DMS114 treated with DMSO at 0.1 percent for 48 hours (cell line): Measurements from ENCODE around the gene FOXP3.

Source experiments
- DNase-seq: peaks from one replicate; lab custom pipeline; 2025; ENCODE audit not compliant: unreplicated experiment; lab: John Stamatoyannopoulos, UW

FOXP3 gene

GRCh38 chrX:49276207-49276606 is 11.7 kb upstream of the FOXP3 start:
- no peak for DNase-seq

DNA sequence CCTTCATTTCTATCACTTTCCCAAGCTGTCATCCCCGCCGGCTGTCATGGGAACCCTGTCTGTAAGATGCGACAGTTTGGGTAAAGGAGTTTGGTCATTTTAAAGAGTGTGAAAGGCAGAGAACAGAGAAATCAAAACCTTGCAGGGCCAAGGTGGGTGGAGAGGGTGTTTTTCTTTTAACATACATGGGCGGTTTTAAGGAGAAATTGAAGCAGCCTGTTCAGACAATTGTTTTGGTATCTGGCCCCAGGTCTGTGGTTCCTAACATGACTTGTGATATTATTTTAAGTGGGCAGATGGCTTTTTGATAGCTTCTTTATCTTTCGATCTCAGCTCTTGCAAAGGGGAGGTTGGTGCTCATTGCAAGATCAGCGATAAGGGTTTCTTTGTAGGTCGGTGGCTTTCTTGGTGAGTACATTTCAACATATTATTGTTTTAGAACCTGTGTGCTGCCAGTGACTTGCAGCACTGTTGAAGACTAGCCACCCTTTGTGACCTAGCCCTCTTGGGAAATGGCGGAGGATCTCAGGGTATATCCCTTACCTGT is 8.7 kb upstream of the FOXP3 start:
- DNase-seq: no peak

- no peak for DNase-seq
Measured at GRCh38 chrX:49272421-49272820, 7.9 kb upstream of the FOXP3 start.

DNA sequence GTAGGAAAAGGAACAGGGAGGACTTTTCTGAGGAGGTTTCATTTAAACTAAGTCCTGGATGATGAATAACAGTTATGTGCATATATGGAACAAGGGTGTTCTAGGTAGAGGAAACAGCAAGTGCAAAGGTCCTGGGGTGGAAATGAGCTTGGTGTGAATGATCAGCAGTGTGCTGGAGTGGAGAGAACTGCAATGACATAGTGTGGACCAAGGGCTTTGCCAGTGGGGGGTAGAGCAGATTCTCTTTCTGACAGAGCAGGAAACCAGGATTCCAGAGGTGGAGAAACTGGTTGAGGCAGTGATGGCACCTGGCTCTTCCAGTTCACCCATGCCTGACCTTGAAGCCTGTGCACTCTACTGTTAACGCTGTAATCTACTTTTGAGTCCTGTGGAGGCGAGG is 6.8 kb upstream of the FOXP3 start:
- DNase-seq: no peak

GRCh38 chrX:49270249-49270921 is 5.9 kb upstream of the FOXP3 start:
- no peak for DNase-seq

- no peak for DNase-seq
Measured at GRCh38 chrX:49269767-49270248, 5.3 kb upstream of the FOXP3 start, which contains the start of gene PPP1R3F. Gene PPP1R3F (plus strand): TSS chrX:49269793. CDS start chrX:49269870, 77 bp downstream.

- peak; percentile 96 for DNase-seq
Measured at GRCh38 chrX:49269010-49269766, 4.7 kb upstream of the FOXP3 start.

- DNase-seq: no peak
Measured at GRCh38 chrX:49268702-49269009, 4.1 kb upstream of the FOXP3 start.

DNA sequence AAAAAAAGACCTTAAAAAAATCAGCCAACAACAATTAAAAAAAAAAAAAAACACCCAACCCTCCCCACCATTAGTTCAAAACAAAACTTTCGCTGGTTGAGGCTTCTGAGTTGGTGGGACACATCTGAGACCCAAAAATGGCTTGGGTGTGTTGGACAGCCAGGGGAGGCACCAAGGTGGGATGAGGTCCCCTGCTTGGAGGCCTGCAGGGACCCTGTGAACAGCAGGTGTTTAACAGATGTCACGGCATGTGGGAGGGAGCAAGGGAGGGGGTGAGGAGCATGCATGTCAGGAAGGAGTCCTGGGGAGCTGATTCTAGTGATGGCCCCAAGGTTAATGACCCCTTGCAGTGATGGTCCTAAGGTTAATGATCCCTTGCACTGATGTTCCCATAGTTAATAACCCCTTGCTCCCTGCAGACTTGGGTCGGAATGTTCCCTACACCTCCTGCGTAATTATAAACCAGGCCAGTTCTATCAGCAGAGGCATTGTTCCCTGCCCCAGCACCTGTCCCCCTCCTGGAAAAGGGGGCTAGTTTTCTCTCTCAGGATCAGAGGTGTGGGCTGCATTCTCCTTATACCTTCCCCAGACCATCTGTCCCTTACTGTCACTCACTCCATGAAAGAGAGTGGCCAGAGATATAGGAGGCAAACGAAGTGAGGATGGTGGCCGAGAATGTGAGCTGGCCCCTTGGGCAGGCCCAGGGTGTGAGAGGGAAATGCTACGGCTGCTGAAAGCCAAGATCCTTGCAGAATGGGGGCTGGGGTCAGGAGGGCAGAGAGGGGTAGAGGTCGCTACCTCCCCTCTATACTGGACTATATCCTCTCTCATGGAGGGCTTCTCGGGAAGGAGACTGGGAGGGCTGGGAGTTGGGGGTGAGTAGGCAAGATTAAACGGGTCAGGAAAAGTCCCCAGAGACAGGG is 2.3 kb upstream of the FOXP3 start:
- no peak for DNase-seq

GRCh38 chrX:49263631-49264030 is 879 bp downstream of the FOXP3 start:
- DNase-seq: no peak

- no peak for DNase-seq
Measured at GRCh38 chrX:49262603-49263002, 1.9 kb downstream of the FOXP3 start.

DNA sequence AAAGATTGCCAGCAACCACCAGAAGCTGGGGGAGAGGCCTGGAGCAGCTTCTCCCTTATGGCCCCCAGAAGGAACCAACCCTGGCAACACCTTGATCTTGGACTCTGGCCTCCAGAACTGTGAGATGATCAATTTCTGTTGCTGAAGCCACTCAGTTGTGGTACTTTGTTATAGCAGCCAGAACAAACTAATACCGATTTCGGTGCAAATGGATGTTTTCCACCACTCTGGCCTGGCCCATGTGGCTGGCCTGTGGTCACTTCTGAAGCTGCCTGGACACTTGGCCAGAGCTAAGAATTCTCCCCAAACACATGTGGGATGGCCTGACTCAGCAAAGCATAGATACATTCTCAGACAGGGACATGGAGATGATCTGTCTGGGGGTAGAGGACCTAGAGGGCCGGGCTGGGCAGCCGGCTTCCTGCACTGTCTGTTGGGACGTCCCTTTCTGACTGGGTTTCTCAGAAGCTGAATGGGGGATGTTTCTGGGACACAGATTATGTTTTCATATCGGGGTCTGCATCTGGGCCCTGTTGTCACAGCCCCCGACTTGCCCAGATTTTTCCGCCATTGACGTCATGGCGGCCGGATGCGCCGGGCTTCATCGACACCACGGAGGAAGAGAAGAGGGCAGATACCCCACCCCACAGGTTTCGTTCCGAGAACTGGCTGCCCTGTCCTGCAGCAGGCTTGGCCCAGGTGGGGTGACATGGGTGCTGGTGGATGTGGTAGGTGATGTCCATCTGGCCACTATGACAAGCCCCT is 4.1 kb downstream of the FOXP3 start:
- no peak for DNase-seq

- DNase-seq: no peak
Measured at GRCh38 chrX:49258749-49259124, 5.8 kb downstream of the FOXP3 start.

GRCh38 chrX:49257846-49258748 is 6.4 kb downstream of the FOXP3 start:
- DNase-seq: no peak

DNA sequence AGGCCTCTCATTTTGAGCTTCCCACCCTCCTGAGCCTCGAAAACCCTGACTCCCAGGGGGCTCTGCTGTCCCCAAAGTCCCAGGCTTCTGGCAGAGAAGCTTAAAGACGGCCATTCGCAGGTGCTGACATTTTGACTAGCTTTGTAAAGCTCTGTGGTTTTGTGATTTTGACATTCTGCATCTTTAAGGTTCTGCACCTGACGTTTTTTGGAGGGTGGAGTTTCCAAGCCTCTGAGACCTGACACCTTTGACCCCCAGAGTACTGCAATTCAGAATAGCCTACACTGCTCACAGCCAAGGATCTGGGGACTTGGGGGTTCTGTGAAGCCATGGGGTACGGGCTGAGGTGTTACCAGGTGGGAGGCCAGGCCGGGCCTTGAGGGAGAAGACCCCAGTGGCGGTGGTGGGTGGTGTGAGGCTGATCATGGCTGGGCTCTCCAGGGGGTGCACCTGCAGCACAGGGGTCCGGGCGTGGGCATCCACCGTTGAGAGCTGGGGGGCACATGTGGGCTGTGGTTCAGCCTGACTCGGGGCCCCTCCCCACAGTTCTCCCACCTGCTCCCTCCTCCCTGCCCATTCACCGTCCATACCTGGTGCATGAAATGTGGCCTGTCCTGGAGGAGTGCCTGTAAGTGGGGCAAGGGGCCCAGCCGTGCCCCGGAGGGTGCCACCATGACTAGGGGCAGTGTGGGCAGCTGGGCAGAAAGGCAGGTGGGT is 7.3 kb downstream of the FOXP3 start:
- no peak for DNase-seq

DNA sequence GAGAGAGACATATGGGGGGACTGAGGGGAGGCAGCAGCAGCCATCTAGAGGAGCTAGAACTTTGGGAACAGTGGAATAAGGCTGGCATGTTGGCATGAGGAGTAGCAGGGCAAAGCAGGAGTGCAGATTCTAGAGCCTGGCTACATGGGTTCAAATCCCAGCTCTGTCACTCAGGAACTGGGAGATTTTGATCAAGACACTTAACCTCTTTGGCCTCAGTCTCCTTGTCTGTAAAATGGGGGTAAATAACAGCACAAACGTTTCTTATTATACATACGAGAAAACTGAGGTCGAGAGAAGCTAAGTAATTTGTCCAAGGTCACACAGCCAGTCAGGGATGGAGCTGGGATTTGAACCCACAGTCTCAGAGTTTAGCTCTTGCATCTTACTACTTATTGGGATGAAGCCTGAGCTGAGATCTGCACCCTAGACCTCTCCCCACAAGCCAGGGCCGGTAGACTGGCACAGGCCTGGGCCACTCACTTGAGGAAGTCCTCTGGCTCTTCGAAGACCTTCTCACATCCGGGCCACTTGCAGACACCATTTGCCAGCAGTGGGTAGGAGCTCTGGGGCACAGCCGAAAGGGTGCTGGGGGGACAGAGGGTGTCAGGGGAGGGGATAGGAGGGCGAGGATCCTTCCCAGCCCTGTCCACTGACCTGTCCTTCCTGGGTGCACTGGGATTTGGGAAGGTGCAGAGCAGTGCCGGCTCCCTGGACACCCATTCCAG is 8.1 kb downstream of the FOXP3 start:
- no peak for DNase-seq

DNA sequence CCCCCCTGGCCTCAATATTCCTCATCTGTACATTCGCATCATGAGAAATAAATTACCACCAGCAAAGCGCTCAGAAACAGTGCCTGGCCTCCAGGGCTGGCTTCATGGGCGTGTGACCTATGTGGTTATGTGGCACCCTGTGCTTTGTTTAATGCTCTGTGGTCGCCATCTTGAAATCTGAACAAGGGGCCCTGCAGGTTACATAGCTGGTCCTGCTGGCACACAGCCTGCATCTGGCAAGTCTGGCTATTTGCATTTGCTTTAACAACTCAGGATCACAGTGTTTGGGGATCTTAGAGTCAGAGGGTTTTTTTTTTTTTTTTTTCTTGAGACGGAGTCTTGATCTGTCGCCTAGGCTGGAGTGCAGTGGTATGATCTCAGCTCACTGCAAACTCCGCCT is 9.9 kb downstream of the FOXP3 start:
- DNase-seq: no peak

DNA sequence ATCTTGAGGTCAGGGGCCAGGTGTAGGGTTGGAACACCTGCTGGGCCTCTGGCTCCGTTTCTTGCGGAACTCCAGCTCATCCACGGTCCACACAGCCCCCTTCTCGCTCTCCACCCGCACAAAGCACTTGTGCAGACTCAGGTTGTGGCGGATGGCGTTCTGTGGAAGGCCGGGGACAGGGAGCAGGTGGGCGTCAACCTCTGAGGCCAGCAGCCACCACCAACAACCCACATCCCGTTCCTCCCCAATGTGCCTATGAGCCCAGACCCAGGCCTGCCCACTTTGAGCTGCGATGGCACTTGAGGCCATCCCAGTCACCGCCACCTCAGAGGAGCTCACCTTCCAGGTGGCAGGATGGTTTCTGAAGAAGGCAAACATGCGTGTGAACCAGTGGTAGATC is 13.2 kb downstream of the FOXP3 start:
- DNase-seq: no peak
